Measurements from ENCODE around the gene ABCC1.
"Not testable (repeated sequence)": the region's sequence is repeated elsewhere in the genome, so short reads cannot be mapped to it uniquely, and the experiment has no call there.

ABCC1 gene

DNA sequence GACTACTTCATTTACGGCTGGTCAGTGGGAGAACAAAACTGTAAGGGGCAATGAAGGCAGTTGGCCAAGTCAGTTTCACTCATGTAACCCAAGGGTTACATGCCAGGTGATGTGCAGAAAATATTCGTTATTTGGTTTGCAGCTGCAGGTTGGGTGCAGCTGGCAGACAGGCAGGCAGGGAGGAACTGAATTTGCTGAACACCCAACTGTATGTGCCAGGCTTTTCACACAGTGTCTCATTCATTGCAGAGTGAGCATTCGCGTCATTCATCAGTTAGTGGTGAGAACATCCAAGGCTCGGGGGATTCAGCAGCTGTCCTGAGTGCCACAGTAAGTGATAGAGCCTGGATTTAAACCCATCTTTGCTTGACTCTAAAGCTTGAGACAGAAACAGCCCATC, 214.2 kb downstream of the ABCC1 start:
- no peak for DNase-seq

DNA sequence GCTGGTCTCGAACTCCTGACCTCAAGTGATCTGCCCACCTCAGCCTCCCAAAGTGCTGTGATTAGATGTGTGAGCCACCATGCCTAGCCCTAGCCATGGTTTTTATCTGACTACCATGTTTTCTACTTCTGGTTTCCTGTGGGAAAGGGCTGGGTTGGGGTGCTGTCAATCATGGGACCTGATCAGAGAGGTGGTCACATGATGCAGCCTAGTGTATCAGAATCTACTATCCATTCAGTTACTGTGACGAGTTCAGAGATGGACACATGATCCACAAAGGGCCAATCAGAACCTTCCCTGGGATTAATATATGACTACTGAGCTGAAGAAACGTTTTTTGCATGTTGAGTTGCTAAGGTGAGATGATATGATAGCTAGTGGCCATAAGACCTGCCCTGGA, 214.8 kb downstream of the ABCC1 start:
- DNase-seq, result no peak

DNA sequence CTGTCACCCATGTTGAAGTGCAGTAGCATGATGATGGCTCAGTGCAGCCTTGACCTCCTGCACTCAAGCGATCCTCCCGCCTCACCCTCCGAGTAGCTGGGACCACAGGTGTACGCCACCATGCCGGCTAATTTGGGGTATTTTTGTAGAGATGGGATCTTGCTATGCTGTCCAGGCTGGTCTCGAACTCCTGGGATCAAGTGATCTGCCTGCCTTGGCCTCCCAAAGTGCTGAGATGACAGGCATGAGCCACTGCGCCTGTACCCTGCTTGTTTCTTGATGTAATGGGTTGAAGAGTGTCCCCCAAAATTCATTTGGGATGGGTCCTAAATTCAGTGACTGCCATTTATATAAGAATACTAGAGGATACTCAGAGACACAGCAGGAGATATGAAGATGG, 216.7 kb downstream of the ABCC1 start:
- no peak for DNase-seq

DNA sequence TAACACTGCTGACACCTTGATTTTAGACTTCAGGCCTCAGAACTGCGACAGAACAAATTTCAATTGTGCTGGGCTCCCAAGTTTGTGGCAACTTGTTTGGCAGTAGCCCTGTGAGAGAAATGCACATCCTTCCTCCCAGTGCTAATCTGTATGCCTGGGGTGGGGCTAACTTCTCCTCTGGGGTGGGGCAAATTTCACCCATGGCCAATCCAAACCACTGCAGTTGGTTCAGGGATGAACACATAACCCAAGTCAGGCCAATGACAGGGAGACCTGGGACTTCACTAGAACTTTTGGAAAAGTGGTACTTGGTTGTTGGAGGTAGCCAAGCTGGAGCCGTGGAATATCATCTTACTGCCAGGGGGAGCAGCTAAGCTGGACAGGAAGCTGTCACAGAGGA, 217.5 kb downstream of the ABCC1 start:
- DNase-seq, result no peak

DNA sequence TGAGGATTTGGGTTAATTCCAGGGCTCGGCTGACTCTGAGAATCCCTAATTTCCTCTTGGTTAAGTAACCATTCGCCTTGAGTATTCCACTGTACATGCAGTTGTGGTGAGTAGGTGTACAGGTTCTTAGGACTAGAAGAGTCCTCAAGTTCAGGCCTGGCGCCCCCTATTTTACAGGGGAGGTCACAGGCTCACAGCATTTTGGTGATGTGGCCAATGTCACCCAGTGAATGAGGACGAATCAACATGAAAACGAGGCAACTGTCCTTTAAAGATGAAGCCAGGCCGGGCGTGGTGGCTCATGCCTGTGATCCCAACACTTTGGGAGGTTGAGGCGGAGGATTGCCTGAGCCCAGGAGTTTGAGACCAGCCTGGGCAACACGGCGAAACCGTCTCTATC, 218.5 kb downstream of the ABCC1 start:
- DNase-seq, result no peak

DNA sequence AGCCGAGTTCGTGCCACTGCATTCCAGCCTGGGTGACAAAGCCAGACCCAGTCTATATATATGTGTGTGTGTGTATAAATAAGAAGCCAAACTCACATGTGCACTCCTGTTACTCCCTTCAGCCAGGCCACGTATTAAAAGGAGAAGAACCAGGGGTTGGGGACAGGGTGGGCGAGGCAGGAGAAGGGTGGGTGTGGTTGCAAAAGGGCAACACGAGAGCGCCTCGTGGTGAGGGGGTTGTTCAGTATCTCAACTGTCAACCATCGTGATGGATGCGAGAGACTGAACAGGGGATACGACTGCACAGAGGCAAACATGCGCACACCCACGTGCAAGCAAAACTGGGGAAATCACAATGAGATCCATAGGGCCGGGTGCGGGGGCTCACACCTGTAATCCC, 219.0 kb downstream of the ABCC1 start:
- no peak for DNase-seq

DNA sequence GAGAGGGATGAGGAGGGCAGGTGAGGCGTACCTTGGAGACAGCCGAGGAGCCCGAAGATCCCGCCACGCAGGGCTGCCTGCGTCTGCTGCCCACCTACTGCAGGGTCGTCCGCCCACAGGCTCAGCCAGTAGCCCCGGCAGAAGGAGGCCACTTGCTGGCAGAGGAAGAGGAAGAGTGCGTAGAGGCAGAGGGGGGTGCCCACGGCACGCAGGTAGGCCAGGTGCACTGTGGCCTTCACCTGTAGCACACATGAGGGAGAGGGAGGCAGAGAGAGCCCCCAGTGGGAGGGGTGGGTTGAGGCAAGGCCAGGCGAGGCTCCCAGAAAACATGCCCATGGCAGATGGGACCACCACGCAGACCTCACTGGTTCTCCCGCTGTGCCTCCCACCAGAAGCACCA, 220.2 kb downstream of the ABCC1 start:
- DNase-seq, result no peak

DNA sequence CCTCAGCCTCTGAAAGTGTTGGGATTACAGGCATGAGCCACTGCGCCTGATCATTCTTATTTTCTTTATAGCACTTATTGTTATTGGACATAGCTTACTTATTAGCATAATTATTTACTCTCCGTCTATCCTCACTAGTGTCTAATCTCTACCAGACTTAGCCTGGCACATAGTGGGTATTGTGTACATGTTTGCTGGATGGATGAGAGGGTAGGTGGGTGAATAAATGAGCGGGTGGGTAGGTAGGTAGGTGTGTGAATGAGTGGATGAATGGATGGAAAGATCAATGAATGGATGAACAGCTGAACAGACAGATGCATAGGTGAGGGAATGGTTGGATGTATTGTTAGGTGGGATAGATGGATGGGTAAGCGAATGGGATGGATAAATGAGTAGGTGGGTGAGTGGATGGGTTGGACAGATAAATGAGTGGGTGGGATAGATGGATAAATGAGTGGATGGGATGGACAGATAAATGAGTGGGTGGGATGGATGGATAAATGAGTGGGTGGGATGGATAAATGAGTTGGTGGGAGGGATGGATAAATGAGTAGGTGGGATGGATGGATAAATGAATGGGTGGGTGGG, 222.0 kb downstream of the ABCC1 start:
- DNase-seq, result no peak

DNA sequence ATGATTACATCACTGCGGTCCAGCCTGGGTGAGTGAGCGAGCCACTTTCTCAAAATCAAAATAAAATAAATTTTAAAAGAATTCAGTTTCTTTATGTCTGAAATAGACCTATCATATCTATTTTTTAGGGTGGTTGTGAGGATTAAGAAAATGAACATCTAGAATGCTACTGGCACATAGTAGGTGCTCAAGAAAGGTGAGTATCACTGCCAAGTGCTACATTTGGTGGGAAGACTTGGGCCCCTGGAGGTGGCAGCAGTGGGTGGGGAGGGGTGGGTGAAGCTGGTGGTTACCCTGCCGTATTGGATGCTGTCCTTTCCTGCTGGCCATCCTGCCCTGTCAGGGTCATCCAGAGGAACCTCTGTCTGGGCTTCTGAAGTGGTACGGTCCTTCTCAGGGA, 223.6 kb downstream of the ABCC1 start:
- no peak for DNase-seq

DNA sequence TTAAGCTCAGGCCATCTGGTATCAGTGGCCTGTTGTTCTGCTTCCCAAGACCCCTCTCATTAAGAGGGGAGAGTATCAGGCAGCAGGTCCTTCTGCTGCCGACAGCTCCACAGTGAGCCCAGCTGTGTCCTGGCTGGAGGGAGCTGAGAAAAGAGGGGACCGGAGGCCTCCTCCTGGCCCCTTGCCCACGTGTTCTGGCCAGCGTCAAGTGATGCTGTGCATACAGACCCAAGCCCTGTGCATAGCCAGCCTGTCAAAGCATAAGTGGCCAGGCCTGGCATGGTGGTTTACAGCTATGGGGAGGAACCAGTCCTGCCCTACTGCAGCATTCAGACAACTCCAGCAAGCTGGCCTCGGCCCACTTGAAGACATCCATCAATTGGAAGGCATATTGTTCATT, 225.9 kb downstream of the ABCC1 start:
- DNase-seq, result no peak

DNA sequence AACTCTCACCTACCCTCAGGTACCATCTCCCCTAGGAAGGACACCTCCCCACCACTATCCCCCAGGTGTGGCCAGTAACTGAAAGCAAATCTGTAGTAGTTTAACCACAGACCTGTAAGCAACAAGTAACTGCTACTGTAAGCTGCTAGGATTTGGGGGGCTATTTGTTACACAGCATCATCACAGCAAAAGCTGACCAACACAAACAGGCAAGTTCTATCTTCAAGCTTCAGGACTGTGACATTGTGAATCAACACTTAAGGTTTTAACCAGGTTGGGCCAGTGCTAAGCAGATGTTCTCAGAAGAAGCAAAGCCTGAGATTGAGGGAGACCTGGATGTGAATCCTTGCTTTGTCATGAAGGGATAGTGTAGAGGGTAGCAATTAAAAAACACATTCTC, 226.9 kb downstream of the ABCC1 start:
- DNase-seq, result no peak

DNA sequence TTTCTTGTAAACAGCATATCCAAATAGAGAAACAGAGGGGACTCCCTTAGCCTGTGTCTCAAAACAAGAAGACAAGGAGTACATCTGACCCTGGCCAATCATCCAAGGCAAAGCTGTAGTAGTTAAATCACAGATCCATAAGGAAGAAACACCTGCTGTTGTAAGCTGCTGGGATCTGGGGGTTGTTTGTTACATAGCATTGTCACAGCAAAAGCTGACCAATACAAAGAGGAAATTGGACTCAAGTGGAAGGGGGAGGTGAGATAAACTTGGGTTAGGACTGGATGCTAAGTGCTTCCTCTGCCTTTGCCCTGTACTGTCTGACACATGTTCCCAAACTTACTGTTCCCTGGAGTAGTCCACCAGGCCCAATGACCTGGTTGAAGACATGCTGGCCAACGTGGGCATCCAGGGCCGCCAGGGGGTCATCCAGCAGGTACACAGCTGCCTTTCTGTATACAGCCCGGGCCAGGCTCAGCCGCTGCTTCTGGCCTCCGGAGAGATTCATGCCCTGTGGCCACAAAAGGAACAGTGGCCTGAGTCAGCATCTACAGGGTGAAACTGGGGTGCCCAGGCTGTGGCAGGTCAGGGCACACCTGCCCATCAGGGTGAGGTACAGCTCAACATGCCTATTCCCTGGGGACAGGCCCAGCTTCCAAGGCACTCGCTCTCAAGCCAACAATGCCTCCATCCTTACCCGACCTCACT, 229.2 kb downstream of the ABCC1 start:
- no peak for DNase-seq

DNA sequence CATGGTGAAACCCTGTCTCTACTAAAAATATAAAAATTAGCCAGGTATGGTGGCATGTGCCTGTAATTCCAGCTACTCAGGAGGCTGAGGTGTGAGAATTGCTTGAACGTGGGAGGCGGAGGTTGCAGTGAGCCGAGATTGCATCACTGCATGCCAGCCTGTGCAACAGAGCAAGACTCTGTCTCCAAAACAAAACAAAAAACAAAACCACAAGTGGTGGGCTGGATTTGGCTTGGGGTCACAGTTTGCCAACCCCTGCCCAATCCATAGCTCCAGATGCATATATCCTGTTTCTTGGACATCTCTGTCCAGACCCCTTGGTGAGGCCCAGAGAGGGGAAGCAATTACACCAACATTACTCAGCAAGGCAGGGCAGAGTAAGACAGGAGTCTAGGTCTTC, 232.3 kb downstream of the ABCC1 start:
- not testable (repeated sequence) for DNase-seq

DNA sequence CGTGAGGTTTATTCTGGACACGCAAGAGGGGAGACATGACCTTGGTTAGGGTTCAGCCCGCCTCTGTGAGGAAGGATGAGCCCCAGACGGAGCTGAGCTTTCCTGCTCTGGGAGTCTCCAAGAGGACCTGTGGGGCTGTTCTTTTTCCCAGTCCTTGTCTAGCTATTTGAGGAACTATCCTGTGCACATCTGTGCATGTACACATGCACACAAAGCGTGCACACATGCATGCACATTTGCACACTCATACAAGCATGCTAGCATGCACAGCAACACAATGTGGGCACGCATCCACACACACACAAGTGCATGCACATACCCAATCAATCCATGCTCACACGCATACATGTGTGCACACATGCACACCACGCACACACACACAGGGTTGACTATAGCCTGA, 233.5 kb downstream of the ABCC1 start:
- DNase-seq, result no peak

DNA sequence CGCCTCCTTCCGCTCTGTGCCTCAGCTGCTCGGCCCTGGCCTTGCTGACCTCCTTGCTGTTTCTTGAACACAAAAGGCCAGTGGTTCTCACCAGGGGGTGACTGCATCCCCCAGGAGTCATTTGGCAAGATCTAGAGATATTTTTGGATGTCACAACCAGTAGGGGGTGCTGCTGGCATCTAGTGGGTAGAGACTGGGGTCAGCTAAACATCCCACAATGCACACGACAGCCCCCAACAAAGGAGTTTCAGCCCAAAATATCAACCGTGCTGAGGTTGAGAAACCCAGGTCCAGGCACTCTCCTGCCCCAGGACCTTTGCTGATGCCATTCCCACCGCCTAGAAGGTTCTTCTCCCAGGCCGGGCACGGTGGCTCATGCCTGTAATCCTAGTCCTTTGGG, 234.1 kb downstream of the ABCC1 start:
- DNase-seq, result no peak

DNA sequence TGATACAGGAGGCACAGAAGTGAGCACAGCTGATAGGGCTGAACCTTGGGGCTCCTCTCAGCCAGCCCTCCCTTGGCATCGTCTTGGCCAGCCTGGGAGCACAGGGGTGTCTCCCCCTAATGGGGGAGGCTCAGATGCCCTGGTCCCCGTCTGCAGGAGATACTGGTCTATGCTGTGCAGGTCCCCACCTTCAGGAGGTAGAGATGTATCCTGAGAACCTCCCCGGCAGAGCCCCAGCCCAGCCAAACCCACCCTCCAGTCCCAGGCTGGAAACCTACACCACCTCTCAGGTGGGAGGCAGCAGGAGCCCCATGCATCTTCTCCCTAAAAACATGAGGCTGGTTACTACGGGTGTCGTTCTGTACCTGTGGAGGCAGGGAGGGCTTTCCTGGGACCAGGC, 235.2 kb downstream of the ABCC1 start:
- DNase-seq, result no peak

DNA sequence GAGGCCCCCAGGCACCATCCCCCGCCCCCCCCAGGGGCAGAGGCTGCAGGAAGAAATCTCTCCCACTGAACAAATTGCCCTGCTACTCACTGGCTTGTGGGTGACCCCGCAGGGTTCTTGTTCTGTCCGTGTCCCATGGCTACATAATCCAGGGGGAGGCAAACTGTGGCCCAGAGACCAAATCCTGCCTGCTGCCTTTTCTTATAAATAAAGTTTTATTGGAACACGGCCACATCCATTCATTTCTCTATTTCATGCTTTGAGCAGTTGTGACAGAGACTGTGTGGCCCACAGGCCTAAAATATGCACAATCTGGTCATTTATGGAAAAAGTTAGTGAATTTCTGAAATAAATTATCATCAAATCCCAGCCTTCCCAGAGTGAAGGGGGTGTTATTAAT, 235.7 kb downstream of the ABCC1 start:
- DNase-seq, result no peak

DNA sequence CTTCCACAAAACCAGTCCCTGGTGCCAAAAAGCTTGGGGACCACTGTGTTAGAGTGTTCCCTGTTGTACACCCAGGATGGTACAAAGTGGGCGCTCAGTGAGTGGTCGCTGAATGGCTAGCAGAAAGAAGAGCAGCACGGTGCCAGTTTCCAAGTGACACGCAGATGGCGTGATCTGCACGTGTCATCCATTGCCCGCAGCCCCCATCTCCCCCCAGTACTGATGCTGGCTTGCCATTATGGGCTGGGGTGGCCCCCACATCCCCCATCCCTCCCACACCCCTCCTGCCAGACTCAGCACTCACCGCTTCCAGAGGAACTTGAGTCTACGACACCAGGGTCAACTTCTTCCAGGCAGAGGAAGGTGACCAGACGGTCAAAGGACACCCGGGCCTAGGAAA, 237.4 kb downstream of the ABCC1 start:
- DNase-seq, result no peak

DNA sequence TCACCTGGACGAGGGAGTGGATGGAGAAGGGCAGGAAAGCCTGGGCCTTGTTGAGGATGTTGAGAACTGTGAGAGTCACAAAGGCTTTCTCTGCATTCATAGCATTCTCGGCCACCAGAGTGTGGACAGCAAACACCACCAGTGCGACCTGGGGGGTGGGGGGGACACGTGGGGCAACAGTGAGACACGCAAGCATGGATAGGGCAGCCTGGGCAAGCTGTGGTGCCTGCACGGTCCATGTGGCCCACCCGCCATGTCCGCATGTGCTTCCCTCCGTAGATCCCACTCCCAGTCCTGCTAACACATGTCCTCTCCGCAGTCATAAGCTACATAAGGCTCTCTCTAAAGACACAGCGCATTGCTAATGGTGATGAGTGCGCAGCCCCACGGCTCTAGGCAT, 239.4 kb downstream of the ABCC1 start:
- DNase-seq, result no peak

DNA sequence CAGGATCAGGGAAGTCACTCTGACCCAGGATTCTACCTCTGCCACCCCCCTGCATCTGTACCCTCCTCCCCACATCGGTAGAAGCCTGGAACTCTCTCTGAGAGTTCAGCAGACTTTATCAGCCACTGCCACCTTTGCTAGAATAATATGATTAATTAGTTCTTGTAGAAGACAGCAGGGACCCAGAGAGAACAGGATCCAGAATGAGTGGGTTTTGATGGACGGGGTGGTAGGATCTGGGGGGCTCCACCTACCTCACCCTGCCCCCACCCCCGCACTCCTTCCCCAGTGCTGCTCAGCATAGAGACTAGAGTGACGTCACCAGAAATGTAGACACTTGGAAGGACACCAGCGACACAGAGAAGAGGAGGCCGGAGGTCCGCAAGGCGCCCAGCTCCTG, 240.4 kb downstream of the ABCC1 start:
- no peak for DNase-seq

DNA sequence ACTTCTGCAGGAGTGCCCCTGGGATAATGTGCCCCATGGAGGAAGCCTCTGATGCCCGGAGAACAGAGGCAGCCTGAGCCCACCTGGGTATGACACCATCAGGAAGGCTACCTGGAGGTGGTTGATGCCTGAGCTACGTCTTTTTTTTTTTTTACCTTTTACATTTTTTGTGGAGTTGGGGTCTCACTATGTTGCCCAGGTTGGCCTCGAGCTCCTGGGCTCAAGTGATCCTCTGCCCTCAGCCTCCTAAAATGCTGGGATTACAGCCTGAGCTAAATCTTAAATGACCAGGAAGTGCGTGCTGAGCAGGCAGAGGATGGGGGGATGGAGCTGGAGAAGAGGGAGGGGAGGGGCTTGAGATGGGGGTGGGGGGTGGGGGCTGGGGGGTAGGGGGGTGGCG, 241.1 kb downstream of the ABCC1 start:
- DNase-seq, result no peak

DNA sequence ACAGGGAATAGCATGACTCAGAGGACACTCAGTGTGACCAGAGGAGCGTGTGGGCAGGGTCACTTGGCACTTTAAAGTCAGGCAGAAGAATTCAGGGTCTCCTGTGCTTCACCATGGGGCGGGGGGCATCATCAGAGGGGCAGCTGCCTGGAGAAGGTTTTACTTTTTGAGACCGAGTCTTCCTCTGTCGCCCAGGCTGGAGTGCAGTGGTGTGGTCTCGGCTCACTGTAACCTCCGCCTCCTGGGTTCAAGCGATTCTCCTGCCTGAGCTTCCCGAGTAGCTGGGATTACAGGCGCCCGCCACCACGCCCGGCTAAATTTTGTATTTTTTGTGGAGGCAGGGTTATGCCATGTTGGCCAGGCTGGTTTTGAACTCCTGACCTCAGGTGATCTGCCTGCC, 241.6 kb downstream of the ABCC1 start:
- DNase-seq, result not testable (repeated sequence)

DNA sequence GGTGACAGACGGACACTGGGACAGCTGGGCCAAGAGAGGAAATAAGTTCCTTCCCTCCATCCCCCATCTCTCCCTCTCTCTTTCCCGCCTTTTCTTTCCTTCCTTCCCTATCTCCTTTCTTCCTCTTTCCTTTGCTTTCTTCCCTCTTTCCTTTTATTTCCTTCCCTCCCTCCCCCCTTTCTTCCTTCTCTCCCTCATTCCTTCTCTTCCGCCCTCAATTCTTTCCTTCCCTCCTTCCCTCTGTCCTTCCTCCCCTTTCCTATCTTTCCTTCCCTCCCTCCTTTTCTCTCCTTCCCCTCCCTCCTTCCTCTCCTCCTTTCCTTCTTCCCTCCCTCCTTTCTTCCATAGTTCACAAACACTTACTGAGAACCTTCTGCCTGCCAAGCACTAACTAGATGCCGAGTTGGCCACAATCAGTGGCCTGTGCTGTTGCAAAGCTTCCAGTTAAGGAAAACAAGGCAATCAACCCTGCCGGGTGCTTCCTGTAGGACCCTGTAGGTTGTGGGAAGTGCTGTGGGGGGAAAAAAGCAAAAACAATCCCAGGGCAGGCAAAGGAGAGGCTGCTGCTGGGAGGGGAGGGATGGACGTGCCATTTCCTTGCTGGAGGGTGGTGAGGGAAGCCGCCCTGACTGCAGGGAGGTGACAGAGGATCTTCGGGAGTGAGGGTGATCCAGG, 242.2 kb downstream of the ABCC1 start:
- DNase-seq, result no peak

Data from HCEC 1CT (cell line).